ENCODE results near the gene ZNF695. TPM values are rescaled to one million over a fixed set of nuclear protein-coding genes. Genes with fewer than 3 reads are reported as not detected.
"Not testable (repeated sequence)": the region's sequence is repeated elsewhere in the genome, so short reads cannot be mapped to it uniquely, and the experiment has no call there.

ZNF695 gene
- 4.1 and 5.8 TPM in 2 replicates for total RNA-seq (2014; rRNA removed)
- polyA plus RNA-seq (2012) = 5.6 TPM

DNA sequence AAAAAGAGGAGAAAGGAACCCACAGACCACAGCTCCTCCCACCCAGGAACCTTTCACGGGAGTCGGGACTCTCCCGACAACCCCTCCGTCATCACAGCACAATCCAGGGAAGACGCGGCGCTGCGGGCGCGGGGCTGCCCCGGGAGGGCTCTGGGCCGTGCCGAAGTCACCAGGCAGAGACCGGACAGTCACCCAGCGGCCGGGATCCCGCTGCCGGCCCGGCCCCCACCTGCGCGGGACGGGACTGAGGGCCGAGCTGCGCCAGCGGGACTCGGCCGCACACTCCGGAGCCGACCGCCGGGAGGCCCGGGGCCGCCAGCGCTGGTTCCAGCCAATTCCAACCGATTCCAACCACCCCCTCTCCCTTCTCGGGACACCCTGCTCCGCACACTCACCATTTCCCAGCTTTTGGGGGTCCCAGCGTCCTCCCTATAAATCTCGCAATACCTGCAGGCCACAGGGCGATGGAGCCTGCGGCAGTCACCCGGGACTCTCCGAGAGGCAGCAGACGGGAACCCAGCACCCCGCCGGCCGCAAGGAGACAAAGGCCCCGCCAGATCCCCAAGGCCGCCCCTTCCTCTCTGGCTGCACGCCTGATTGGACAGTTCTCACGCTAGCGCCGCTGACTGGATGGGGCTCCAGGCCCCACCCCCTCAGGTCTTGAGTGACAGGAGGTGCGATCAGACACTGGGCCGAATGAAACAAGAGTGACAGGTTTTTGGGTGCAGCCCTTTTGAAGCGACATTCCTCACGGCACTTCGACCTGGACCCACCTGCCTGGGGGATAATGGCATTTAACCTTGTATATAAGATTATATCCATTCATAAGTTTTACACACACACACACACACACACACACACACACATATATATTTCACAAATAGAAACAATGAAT, at the start of gene ZNF695:
Gene ZNF695 (minus strand): TSS at position 547 of the 895 bp plus-strand sequence. CDS start 149 bp downstream, at position 398.
- DNase-seq (ENCODE audit: low read depth) = peak; percentile 95

DNA sequence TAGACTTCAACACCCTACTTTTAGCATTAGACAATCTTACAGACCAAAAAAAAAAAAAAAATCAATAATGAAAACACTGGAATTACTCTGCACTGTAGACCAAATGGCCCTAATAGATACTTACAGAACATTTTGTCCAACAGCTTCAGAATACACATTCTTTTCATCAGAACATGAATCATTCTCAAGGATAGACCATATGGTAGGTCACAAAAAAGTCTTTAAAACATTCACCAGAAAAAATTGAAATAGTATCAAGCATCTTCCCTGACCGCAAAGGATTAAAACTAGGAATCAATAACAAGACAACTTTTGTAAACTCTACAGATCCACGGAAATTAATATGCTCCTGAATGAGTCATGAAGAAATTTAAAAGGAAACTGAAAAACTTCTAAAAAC, 48.2 kb upstream of the ZNF695 start:
- DNase-seq (ENCODE audit: low read depth) = peak; percentile 66

GRCh38 chr1:247054992-247055415, 47.1 kb upstream of the ZNF695 start:
- peak; percentile 43 for DNase-seq (ENCODE audit: low read depth)

DNA sequence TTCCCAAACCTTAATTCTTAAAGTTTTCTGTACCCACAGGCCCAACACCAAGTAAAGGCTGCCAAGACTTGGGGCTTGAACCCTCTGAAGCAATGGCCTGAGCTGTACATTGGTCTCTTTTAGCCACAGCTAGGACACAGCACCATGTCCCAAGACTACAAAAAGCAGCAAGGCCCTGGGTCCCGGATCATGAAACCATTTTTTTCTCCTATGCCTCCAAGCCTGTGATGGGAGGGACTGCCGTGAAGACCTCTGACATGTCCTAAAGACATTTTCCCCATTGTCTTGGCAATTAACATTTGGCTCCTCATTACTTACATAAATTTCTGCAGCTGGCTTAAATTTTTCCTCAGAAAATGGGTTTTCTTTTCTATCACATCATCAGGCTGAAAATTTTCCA, 39.8 kb upstream of the ZNF695 start:
- DNase-seq (ENCODE audit: low read depth) = no peak

DNA sequence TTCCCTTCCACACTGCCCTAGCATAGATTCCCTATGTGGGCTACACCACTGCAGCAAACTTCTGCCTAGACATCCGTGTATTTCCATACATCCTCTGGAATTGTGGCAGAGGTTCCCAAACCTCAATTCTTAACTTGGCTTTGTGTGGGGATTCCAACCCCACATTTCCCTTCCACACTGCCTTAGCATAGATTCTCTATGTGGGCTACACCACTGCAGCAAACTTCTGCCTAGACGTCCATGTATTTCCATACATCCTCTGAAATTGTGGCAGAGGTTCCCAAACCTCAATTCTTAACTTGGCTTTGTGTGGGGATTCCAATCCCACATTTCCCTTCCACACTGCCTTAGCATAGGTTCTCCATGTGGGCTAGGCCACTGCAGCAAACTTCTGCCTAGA, 39.4 kb upstream of the ZNF695 start:
- DNase-seq (ENCODE audit: low read depth) = no peak

GRCh38 chr1:247043406-247043805, 35.5 kb upstream of the ZNF695 start:
- no peak for DNase-seq (ENCODE audit: low read depth)

DNA sequence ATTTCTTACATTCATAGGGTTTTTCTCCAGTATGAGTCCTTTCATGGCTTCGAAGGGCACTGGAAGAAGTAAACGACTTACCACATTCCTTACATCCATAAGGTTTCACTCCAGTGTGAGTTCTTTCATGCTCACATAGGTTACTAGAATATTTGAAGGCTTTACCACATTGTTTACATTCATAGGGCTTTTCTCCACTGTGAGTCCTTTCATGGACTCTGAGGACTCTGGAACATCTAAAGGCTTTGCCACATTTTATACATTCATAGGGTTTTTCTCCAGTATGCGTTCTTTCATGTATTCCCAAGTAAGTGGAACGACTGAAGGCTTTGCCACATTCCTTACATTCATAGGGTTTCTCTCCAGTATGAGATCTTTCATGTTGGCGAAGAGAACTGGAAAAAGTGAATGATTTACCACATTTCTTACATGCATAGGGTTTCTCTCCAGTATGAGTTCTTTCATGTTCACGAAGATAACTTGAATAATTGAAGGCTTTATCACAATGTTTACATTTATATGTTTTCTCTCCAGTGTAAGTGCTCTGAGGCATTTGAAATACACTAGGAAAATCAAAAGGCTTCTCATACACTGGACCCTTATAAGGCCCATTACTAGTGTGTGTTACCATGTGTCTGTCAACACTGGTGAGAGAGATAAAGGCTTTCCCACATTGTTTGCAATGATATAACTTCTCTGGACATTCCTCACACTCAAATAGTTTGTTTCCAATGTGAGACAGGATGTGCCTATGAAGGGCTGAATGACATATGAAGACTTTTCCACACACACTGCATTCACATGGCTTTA, 29.9 kb upstream of the ZNF695 start:
- DNase-seq (ENCODE audit: low read depth) = no peak

DNA sequence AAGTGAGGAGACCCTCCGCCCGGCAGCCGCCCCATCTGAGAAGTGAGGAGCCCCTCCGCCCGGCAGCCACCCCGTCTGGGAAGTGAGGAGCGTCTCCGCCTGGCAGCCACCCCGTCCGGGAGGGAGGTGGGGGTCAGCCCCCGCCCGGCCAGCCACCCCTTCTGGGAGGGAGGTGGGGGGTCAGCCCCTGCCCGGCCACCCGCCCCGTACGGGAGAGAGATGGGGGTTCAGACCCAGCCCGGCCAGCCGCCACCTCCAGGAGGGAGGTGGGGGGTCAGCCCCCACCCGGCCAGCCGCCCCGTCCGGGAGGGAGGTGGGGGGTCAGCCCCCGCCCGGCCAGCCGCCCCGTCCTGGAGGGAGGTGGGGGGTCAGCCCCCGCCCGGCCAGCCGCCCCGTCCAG, 24.4 kb upstream of the ZNF695 start:
- DNase-seq (ENCODE audit: low read depth) = not testable (repeated sequence)

DNA sequence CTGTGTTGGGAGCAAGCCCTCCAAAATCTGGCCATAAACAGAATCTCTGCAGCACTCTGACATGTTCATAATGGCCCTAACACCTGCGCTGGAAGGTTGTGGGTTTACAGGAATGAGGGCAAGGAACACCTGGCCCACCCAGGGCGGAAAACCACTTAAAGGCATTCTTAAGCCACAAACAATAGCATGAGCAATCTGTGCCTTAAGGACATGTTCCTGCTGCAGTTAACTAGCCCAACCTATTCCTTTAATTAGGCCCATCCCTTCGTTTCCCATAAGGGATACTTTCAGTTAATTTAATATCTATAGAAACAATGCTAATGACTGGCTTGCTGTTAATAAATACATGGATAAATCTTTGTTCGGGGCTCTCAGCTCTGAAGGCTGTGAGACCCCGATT, 16.8 kb upstream of the ZNF695 start:
- not testable (repeated sequence) for DNase-seq (ENCODE audit: low read depth)

- DNase-seq (ENCODE audit: low read depth) = no peak
These were observed 5.5 kb upstream of the ZNF695 start for GRCh38 chr1:247013391-247013790.

DNA sequence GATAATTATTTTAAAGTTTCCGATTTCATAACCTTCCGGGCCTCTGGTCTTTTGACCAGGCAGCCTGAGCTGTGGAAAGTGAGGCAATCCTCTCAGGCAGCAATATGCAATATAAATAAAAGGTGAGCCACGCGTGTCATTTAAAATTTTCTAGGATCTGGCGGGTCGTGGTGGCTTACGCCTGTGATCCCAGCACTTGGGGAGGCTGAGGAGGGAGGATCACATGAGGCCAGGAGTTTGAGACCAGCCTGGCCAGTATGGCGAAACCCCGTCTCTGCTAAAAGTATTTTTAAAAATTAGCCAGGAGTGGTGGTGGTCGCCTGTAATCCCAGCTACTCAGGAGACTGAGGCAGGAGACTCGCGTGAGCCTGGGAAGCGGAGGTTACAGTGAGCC, 546 bp upstream of the ZNF695 start:
- DNase-seq (ENCODE audit: low read depth) = no peak

DNA sequence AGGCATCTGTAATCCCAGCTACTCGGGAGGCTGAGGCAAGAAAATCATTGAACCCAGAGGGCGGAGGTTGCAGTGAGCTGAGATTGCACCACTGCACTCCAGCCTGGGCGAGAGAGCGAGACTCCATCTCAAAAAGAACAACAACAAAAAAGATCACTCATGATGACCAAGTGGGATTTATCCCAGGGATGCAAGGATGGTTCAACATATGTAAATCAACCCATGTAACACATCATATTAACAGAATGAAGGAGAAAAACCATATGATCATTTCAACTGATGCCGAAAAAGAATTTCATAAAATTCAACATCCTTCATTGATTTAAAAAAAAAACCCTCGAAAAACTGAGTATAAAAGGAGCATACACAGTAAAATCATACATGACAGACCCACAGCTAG, 3.8 kb downstream of the ZNF695 start:
- not testable (repeated sequence) for DNase-seq (ENCODE audit: low read depth)

GRCh38 chr1:246989901-246990300, 18.0 kb downstream of the ZNF695 start:
- no peak for DNase-seq (ENCODE audit: low read depth)

- DNase-seq (ENCODE audit: low read depth) = no peak
These were observed 19.5 kb downstream of the ZNF695 start for GRCh38 chr1:246988316-246988715.

GRCh38 chr1:246987083-246987690, 20.7 kb downstream of the ZNF695 start:
- no peak for DNase-seq (ENCODE audit: low read depth)

GRCh38 chr1:246978785-246979184, 29.1 kb downstream of the ZNF695 start:
- DNase-seq (ENCODE audit: low read depth) = no peak

GRCh38 chr1:246978281-246978680, 29.6 kb downstream of the ZNF695 start:
- no peak for DNase-seq (ENCODE audit: low read depth)

DNA sequence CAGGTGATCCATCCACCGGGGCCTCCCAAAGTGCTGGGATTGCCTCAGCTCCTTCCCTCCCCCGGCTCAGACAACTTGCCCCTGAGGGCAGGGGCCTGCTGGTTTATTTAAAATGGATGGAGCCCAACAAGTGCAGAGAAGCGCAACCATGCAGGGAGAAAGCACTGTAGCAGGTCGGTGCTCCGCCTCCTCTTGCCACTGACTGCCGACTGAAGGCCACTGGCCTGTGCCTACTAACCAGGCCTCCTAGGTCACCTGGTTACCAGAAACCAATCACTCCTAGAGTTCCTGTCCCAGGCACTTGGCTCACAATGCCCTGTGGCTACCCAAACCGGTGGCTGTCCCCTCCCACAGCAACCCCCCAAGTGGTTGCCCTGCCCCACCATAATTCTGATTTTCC, 35.9 kb downstream of the ZNF695 start:
- DNase-seq (ENCODE audit: low read depth) = no peak

DNA sequence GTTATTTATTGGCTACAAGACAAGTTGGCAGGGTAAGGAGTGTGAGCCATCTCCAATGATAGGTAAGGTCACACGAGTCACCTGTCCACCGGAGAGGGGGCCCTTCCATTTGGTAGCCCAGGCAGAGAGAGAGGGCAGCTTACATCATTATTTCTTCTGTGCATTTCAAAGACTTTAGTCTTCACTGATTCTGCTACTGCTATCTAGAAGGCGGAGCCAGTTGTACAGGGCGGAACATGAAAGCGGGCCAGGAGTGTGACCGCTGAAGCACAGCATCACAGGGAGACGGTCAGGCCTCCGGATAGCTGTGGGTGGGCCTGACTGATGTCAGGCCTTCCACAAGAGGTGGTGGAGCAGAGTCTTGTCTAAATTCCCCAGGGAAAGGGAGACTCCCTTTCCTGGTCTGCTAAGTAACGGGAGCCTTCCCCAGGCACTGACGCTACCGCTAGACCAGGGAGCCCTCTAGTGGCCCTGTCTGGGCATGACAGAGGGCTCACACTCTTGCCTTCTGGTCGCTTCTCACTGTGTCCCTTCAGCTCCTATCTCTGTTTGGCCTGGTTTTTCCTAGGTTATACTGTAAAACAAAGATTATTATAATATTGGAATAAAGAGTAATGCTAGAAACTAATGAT, 36.7 kb downstream of the ZNF695 start:
- DNase-seq (ENCODE audit: low read depth) = peak; percentile 67

DNA sequence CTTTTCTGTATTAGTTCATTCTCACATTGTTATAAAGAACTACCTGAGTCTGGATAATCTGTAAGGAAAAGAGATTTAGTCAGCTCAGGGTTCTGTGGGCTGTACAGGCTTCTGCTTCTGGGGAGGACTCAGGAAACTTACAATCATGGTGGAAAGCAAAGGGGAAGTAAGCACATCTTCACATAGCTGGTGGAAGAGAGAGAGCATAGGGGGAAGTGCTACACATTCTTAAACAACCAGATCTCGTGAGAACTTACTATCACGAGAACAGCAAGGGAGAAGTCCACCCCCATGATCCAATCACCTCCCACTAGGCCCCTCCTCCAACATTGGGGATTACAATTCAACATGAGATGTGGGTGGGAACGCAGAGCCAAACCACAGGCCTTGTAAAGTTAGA, 38.2 kb downstream of the ZNF695 start:
- no peak for DNase-seq (ENCODE audit: low read depth)

- no peak for DNase-seq (ENCODE audit: low read depth)
These were observed 41.4 kb downstream of the ZNF695 start for GRCh38 chr1:246966502-246966901.
